ENCODE measurements around the gene FHL5.

DNA sequence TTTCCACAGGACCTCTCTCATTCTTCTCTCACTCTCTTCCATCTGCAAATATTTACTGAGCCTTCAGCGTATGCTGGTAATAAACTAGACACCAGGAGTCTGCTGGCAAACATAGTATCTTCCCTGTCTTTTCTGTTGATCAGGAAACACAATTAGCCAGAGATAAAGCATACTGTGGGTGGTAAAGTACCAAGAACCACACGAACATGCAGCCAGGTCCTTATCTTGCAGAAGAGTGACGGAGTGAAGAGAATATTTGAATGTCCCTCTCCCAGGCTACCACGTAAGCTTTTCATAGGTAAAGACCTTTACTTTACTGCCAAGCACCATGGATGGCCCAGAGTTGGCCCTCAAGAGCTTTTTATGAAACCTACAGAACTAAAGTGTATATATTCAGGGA lies 13.3 kb downstream of the FHL5 start:
- no peak for TF ChIP-seq CTCF (IDR thresholded peaks at IDR 0.05; ENCODE audit: insufficient read depth, low read depth, low read length)
- TF ChIP-seq EZH2 (IDR thresholded peaks at IDR 0.05; ENCODE audit: insufficient read depth, low read length) = no peak
